Measurements from ENCODE around the gene KRTAP10-2. TPM values are rescaled to one million over a fixed set of nuclear protein-coding genes. Genes with fewer than 3 reads are reported as not detected.
"Not testable (repeated sequence)": the region's sequence is repeated elsewhere in the genome, so short reads cannot be mapped to it uniquely, and the experiment has no call there.

KRTAP10-2 gene
- total RNA-seq, 8 experiments from 2014 or later: 0.17 to 1.1 (median 0.47) TPM; not detected in 4

- 80 to 93% methylated on average over 1 to 3 of the region's 10 CpGs; no CpG with 5 or more reads in 8 of the 10 experiments for WGBS, 10 experiments
- H3K4me3 ChIP-seq: no peak overlapping the region
- no peak for ATAC-seq (replicated peaks in 6 of 8)
- peaks cover 12 to 45% of the 10 kb centered on the region in 2 donors for H3K4me1 ChIP-seq (replicated peaks in 1 of 2)
- in situ Hi-C loops (cut with MboI; ENCODE audit: low pct_unique_long_range_greater_than_20kb in 2 of 9, low sequenced_read_pairs in 9 of 9, unreplicated experiment in 9 of 9): no loop called here
- H3K27ac ChIP-seq: no peak overlapping the region
These were observed 498 bp downstream of the KRTAP10-2 start for GRCh38 chr21:44550807-44551206.

DNA sequence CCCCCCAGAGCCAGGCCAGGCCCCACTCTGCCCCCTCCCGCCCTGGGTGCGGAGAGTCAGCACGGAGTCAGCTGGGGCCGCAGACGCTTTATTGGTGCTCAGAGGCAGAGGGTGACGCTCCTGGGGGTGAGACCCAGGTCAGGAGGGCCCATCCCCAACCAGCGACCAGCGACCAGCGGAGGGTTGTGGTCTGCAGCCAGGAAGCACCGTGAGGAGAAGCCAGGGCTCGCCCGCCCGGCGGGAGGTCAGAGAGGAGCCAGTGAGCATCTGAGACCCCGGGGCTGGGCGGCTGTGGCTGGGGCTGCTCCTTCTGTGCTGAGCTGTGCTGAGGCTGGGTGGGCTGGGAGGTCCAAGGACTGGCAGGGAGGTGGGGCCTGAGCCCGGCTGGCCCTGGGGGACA is 1.0 kb downstream of the KRTAP10-2 start:
- peaks cover 12 to 45% of the 10 kb centered on the region in 2 donors for H3K4me1 ChIP-seq (replicated peaks in 1 of 2)
- 57% methylated on average over 1 of the region's 17 CpGs; no CpG with 5 or more reads in 9 of the 10 experiments for WGBS, 10 experiments
- ATAC-seq (replicated peaks in 6 of 8): peak in 5 of 8 experiments; percentile 12 to 55 (median 25)
- H3K4me3 ChIP-seq; in situ Hi-C loops (cut with MboI; ENCODE audit: low pct_unique_long_range_greater_than_20kb in 2 of 9, low sequenced_read_pairs in 9 of 9, unreplicated experiment in 9 of 9); H3K27ac ChIP-seq: not testable (repeated sequence)

DNA sequence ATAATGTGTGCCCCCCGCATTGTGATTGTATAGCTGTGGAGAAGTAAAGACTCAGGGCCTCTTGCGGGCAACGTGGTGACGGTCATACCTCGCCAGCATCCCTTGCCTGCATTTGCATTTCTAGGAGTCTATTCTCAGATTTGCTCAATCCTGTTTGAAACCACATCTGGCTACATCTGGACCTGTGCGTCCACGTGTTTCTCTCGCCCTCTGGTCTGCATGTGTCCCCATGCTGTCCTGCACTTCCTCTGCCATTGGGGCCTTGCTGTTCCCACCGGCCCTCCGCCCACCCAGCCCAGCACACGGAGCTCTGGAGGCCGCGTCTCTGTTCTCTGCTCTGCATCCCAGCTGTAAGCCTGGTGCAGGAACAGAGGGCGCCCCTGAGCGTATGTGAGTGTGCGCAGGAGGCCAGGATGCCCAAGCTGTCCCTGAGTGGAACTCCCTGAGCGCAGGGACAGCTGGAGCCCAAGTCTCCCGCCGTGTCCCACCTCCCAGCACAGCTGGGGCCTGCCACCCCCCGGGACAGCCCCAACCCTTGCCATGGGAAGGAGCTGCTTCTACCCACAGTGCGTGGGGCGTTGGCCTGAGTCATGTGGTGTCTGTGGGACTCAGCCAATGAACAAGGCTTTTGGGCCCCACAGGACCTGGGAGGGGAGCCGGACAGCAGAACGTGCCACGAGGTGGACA is 1.6 kb downstream of the KRTAP10-2 start:
- peak in 6 of 8 experiments; percentile 14 to 86 (median 30) for ATAC-seq (replicated peaks in 6 of 8)
- peaks cover 12 to 45% of the 10 kb centered on the region in 2 donors for H3K4me1 ChIP-seq (replicated peaks in 1 of 2)
- 77 to 100% (median 90%) methylated on average over 1 to 6 of the region's 25 CpGs; no CpG with 5 or more reads in 3 of the 10 experiments for WGBS, 10 experiments
- H3K4me3 ChIP-seq: no peak overlapping the region
- peak overlapping the region in 1 of 2 donors; percentile 3 for H3K27ac ChIP-seq
- in situ Hi-C loops (cut with MboI; ENCODE audit: low pct_unique_long_range_greater_than_20kb in 2 of 9, low sequenced_read_pairs in 9 of 9, unreplicated experiment in 9 of 9): no loop called here

DNA sequence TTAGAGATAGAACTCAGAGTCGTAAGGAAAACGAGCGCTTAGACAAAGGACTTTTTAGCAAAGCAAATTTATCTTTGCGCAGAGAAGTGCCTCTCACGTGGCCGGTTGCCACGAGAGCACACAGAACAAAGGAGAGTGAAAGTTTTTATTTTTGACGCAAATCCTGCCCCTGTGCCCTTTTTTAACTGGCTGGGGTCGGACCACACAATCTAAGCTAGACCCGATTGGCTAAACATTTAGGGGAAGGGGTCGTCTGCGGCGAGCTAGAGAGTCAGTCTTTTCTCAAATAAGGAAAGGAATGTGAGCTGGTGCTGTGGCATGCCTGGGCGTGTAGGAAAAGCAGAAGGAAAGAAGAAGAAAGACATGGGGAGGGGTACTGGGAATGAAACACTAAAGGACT is 2.4 kb downstream of the KRTAP10-2 start:
- 19 to 70% (median 40%) methylated on average over 2 to 12 of the region's 14 CpGs; no CpG with 5 or more reads in 1 of the 10 experiments for WGBS, 10 experiments
- in situ Hi-C loops (cut with MboI; ENCODE audit: low pct_unique_long_range_greater_than_20kb in 2 of 9, low sequenced_read_pairs in 9 of 9, unreplicated experiment in 9 of 9): no loop called here
- Histone ChIP-seq H3K4me1 (replicated peaks in 1 of 2) (peaks cover 12 to 45% of the 10 kb centered on the region in 2 donors), H3K4me3 (no peak overlapping the region), H3K27ac (peak overlapping the region; percentile 17 to 45)
- peak in 4 of 8 experiments; percentile 15 to 48 (median 24) for ATAC-seq (replicated peaks in 6 of 8)

DNA sequence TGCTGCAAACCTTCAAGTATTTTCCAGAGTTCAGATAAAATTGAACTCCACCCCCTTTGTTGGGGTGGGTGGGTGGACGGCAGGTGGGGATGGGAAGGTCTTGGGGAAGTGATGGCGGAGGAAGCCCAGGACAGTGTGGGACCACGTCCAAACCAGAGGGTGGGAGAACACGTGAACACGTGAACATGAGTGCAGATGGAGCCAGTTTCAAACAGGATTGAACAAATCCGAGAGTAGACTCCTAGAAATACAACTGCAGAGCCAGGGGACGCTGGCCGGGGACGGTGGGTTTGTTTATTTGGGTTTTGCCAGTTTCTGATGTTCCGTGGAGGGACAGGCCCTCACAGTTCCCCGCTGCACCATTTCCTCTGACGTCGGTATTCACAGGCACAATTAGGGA is 2.9 kb downstream of the KRTAP10-2 start:
- H3K4me3 ChIP-seq: no peak overlapping the region
- ATAC-seq (replicated peaks in 6 of 8): no peak
- peak overlapping the region in 1 of 2 donors; percentile 45 for H3K27ac ChIP-seq
- H3K4me1 ChIP-seq (replicated peaks in 1 of 2): peaks cover 12 to 45% of the 10 kb centered on the region in 2 donors
- in situ Hi-C loops (cut with MboI; ENCODE audit: low pct_unique_long_range_greater_than_20kb in 2 of 9, low sequenced_read_pairs in 9 of 9, unreplicated experiment in 9 of 9): no loop called here
- 17 to 93% (median 80%) methylated on average over 1 to 5 of the region's 13 CpGs; no CpG with 5 or more reads in 5 of the 10 experiments for WGBS, 10 experiments

DNA sequence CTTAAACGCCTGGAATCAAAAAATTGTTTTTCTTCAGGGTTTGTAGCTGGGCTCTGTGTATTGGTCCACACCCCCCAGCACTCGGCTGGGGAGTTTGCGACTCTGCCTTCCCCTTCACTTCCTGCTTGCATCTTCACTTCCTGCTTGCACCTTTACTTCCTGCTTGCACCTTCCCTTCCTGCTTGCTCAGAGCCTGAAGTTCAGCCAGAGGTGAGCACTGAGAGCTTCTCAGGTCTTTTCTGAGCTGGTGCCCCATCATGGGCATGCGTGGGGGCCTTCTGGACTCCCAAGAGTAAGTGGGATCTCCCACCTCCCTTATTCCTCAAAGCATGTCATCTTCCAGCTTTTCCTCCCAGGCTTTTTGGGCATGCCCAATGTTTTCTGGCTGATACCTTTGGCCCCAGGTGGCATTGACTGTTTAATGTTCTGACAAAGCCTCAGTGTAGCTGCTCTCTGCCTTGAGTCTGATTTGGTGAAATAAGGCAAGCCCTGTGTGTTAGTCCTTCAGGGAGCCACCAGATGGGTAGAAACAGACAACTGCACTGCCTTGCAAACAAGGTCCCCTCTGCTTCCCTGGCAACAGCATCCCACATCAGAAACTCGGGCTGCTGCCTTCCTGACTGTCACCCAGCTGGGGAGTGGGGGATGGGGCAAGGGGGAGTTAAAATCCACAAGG is 3.5 kb downstream of the KRTAP10-2 start:
- 0 to 100% (median 67%) methylated on average over 1 to 3 of the region's 5 CpGs; no CpG with 5 or more reads in 3 of the 10 experiments for WGBS, 10 experiments
- peaks cover 12 to 45% of the 10 kb centered on the region in 2 donors for H3K4me1 ChIP-seq (replicated peaks in 1 of 2)
- H3K27ac ChIP-seq: no peak overlapping the region
- H3K4me3 ChIP-seq: no peak overlapping the region
- in situ Hi-C loops (cut with MboI; ENCODE audit: low pct_unique_long_range_greater_than_20kb in 2 of 9, low sequenced_read_pairs in 9 of 9, unreplicated experiment in 9 of 9): no loop called here
- peak in 4 of 8 experiments; percentile 27 to 70 (median 30) for ATAC-seq (replicated peaks in 6 of 8)

- ATAC-seq (replicated peaks in 6 of 8): no peak
- 0 to 100% (median 49%) methylated on average over 1 to 3 of the region's 3 CpGs; no CpG with 5 or more reads in 2 of the 10 experiments for WGBS, 10 experiments
- in situ Hi-C loops (cut with MboI; ENCODE audit: low pct_unique_long_range_greater_than_20kb in 2 of 9, low sequenced_read_pairs in 9 of 9, unreplicated experiment in 9 of 9): no loop called here
- H3K4me1 ChIP-seq (replicated peaks in 1 of 2): peaks cover 12 to 24% of the 10 kb centered on the region in 2 donors
- no peak overlapping the region for H3K27ac ChIP-seq
- no peak overlapping the region for H3K4me3 ChIP-seq
These were observed 6.7 kb downstream of the KRTAP10-2 start for GRCh38 chr21:44544566-44544965.

DNA sequence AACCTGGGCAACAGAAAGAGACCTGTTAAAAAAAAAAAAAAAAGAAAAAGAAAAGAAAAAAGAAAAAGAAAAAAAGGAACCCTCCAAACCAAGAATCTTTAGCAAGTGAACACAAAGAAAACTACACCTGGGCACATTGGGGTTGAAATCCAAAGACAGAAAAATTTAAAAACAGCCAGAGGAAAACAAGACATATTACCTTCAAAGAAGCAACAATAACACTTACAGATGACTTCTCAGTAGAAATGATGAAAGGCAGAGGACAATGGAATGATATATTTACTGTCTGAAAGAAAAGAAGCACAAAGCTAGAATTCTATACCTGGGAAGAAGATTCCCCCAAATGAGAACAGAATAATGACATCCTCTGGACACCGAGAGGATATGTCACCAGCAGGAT is 8.6 kb downstream of the KRTAP10-2 start:
- ATAC-seq (replicated peaks in 6 of 8): no peak
- 0 to 100% (median 56%) methylated on average over 1 of the region's 1 CpG; no CpG with 5 or more reads in 1 of the 10 experiments for WGBS, 10 experiments
- in situ Hi-C loops (cut with MboI; ENCODE audit: low pct_unique_long_range_greater_than_20kb in 2 of 9, low sequenced_read_pairs in 9 of 9, unreplicated experiment in 9 of 9): no loop called here
- Histone ChIP-seq H3K27ac (no peak overlapping the region), H3K4me1 (replicated peaks in 1 of 2) (peaks cover 0 to 5% of the 10 kb centered on the region in 2 donors), H3K4me3 (no peak overlapping the region)

DNA sequence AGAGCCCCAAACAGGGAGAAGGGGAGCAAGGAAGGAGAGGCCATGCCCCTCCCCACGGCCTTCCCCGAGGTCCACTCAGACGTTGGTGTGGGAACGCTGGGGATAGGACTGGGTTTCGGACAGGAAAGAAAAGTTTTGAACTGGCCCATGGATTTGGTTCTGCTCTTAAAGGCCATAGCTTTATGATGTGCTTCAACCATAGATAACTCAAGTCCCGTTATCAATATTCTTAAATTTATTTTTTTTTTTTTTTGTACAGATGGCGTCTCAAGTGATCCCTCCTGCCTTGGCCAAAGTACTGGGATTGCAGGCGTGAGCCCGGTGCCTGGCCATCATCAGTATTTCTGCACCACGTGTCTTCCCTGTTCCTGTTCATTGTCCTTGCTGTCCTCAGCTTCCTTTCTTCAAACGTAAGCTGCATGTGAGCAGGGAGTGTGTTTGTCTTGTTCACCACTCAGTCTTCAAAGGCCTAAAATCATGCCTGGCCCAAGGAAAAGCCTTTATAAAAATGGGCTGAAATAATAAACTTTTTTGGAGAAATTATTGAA is 10.5 kb downstream of the KRTAP10-2 start:
- H3K4me1 ChIP-seq (replicated peaks in 1 of 2): peaks cover 0 to 6% of the 10 kb centered on the region in 2 donors
- in situ Hi-C loops (cut with MboI; ENCODE audit: low pct_unique_long_range_greater_than_20kb in 2 of 9, low sequenced_read_pairs in 9 of 9, unreplicated experiment in 9 of 9): no loop called here
- no peak for ATAC-seq (replicated peaks in 6 of 8)
- 19 to 100% (median 69%) methylated on average over 2 to 8 of the region's 11 CpGs; no CpG with 5 or more reads in 2 of the 10 experiments for WGBS, 10 experiments
- H3K27ac ChIP-seq: no peak overlapping the region
- no peak overlapping the region for H3K4me3 ChIP-seq

DNA sequence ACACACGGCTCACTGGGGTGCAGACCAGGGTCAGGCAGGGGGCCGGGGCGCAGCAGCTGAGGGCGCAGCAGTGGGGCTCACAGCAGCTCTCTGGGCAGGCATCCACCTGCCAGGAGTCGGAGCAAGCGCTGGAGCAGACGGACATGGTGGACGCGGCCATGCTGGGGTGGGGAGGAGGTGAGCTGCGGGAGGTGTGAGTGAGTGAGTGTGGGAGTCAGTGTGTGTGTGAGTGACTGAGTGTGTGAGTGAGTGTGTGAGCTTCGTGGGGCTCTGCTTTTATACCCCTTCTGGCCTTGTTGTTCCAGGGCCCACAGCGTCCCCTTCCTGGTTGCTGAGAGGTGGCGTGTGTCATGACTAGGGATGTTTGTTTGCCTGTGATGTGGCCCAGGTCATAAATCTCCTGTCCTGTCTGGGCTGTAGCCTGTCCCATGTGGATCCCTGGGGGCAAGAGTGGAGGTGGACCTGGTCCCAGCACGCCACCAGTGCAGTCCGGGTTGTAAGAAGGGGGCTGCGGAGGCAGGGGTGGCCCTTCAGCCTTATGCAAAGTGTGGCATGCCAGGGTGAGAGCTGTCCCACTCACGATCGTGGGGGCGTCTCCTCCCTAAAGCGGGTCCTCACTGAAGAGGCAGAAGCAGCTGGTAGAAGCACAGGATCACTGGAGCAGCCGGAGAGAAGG is 11.2 kb downstream of the KRTAP10-2 start, which contains the start of gene KRTAP10-1:
Gene KRTAP10-1, minus strand, starts transcription at position 205 of the 676 bp plus-strand sequence. Its CDS starts 45 bp downstream, at position 160.
- in situ Hi-C loops (cut with MboI; ENCODE audit: low pct_unique_long_range_greater_than_20kb in 2 of 9, low sequenced_read_pairs in 9 of 9, unreplicated experiment in 9 of 9): no loop called here
- H3K27ac ChIP-seq: no peak within 1 kb of the TSS
- peak in 5 of 8 experiments; percentile 55 to 93 (median 64) for ATAC-seq (replicated peaks in 6 of 8)
- no peak within 1 kb of the TSS for H3K4me3 ChIP-seq
- 36 to 100% (median 73%) methylated on average over 2 to 7 of the region's 21 CpGs; no CpG with 5 or more reads in 7 of the 10 experiments for WGBS, 10 experiments
- H3K4me1 ChIP-seq (replicated peaks in 1 of 2): peaks cover 0 to 8% of the 10 kb centered on the region in 2 donors

DNA sequence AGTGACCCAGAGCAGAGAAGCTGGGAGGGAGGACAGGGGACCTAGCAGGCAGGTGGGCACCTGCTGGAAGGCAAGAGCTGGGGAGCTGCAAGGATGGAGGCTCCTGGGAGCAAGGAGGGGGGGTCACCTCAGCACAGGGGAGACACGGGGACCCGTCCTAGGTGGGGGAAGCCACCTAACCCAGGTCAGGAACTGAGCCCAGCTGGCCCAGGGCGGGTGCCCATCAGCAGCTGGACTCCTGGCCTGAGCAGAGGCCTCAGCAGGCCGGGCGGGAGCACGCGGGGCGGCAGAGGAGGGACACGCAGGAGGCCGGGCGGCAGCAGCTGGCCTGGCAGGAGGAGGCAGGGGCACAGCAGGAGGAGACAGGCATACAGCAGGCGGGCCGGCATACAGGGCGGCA is 12.3 kb downstream of the KRTAP10-2 start:
- in situ Hi-C loops (cut with MboI; ENCODE audit: low pct_unique_long_range_greater_than_20kb in 2 of 9, low sequenced_read_pairs in 9 of 9, unreplicated experiment in 9 of 9): no loop called here
- WGBS, 10 experiments: 23% methylated on average over 3 of the region's 14 CpGs; no CpG with 5 or more reads in 9 of the 10 experiments
- H3K27ac ChIP-seq: no peak overlapping the region
- ATAC-seq (replicated peaks in 6 of 8): no peak
- H3K4me1 ChIP-seq (replicated peaks in 1 of 2): peaks cover 0 to 8% of the 10 kb centered on the region in 2 donors
- no peak overlapping the region for H3K4me3 ChIP-seq

Measured in motor neuron (in vitro differentiated cells).